SJSA1 (cell line): Measurements from ENCODE around the gene SETBP1. TPM values are rescaled to one million over a fixed set of nuclear protein-coding genes. Genes with fewer than 3 reads are reported as not detected.
A peak's percentile ranks its signal among the peaks of the same experiment; 100 is the strongest.

Experiments used
- DNase-seq, 2 experiments: peaks; one replicate each; pipeline ENCODE4 v3.0.0-alpha.2; 2015 to 2020; ENCODE audit warnings: low spot score in 2 of 2, low read depth in 1 of 2
- H3K27ac ChIP-seq: fragments of 250-450 bp; sonication (Bioruptor Pico); 2 replicates; pipeline ENCODE4 v1.5.1; 2020; ENCODE audit warnings: mild to moderate bottlenecking, moderate library complexity
- H3K27me3 ChIP-seq: fragments of 250-450 bp; sonication (Bioruptor Pico); replicated peaks from 2 replicates; pipeline ENCODE4 v1.5.1; 2020; ENCODE audit warnings: mild to moderate bottlenecking, moderate library complexity
- H3K36me3 ChIP-seq: fragments of 250-450 bp; sonication (Bioruptor Pico); 2 replicates; pipeline ENCODE4 v1.5.1; 2020; ENCODE audit warnings: mild to moderate bottlenecking
- H3K4me1 ChIP-seq: fragments of 250-450 bp; sonication (Bioruptor Pico); replicated peaks from 2 replicates; pipeline ENCODE4 v1.6.1; 2021; ENCODE audit warnings: mild to moderate bottlenecking
- H3K4me3 ChIP-seq: fragments of 250-450 bp; sonication (Bioruptor Pico); 2 replicates; pipeline ENCODE4 v1.5.1; 2020; ENCODE audit warnings: mild to moderate bottlenecking
- H3K9me3 ChIP-seq: fragments of 250-450 bp; sonication (Bioruptor Pico); replicated peaks from 2 replicates; pipeline ENCODE4 v1.5.1; 2020; ENCODE audit warnings: mild to moderate bottlenecking
- total RNA-seq: library from RNA; depleted of rRNA; stranded (reverse); fragments of >200 nt; shearing (Covaris generic); gene quantifications from 2 replicates; pipeline ENCODE4 v1.2.3, GENCODE V29; 2014

Gene SETBP1
- total RNA-seq, 1 experiment from 2014 or later, result 9.9 TPM

DNA sequence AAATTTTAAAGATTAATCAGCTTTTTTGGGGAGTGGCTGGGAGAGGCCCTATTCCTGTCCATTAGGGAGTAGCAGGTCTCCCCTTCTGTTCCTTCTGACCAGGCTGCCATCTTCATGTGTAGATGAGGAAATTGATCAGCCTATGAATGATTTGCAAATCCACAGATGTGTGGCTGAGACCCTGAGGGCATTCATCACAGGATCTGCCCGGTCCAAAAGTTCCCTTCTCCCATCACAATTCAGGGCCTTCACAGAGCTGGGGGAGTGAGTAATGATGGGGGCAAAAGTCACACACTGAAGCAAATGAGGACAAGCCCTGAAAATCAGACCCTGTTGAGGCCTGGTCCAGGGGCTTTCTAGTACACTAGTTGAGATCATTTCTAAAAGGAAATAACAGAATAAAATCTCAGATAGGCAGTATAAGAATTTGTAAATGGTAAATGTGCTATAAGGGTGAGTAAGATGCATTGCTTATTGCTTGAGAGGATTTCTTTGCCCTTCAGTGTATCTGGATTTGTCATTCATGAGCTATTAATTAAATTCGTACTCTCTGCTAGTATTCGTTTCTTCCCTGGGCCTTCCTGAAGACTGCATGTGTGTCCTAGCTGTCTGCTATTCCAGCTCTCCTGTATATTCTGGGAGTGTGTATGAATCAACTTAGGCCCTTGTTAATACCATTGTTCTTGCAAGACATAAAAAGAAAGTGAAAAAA lies 53.2 kb downstream of the SETBP1 start:
- H3K27ac ChIP-seq, result no peak overlapping the region
- peaks cover 38% of the 10 kb centered on the region for H3K4me1 ChIP-seq
- no peaks in the 10 kb centered on the region for H3K9me3 ChIP-seq
- H3K27me3 ChIP-seq, result no peaks in the 10 kb centered on the region
- DNase-seq, result no peak
- peaks cover 7% of the 10 kb centered on the region; the same call in 1 of the 2 replicates for H3K36me3 ChIP-seq
- no peak overlapping the region for H3K4me3 ChIP-seq

- H3K9me3 ChIP-seq, result no peaks in the 10 kb centered on the region
- no peak for DNase-seq
- H3K36me3 ChIP-seq, result peaks cover 7% of the 10 kb centered on the region; the same call in 1 of the 2 replicates
- peaks cover 27% of the 10 kb centered on the region for H3K4me1 ChIP-seq
- no peak overlapping the region for H3K27ac ChIP-seq
- no peaks in the 10 kb centered on the region for H3K27me3 ChIP-seq
- no peak overlapping the region for H3K4me3 ChIP-seq
These were observed 54.4 kb downstream of the SETBP1 start for GRCh38 chr18:44735096-44735495.

DNA sequence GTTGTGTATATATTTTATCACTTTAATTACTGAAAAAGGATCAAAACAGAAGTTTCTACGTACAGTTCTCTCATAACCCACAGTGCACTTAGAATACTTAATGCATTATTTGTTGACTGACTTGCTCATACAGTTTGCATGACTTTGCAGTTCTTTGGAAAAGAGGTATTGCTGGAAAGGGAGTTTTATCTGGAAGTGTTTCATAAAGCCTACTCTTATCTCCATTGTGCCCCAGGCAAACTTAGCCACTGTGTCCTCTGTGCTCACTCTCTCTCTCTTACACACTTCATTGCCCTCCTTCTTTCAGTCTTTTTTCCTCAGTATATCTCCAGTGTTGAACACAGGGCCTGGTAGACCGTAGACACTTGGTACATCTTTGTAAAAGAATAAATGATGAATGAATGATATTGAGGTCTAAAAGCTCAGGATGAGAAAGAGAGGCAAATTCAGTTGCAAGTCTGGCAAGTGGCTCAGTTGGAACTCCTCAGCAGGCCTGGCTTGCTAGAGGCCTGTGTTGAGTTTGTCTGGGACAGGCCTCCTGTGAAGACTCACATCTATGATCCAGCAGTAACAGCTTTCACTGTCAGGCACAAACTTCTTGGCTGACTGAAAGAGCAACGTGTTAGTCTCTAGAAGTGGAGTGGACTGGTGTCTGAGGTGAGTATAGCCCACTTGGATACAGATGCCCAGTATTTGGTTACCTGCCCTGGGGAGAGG lies 56.1 kb downstream of the SETBP1 start:
- Histone ChIP-seq H3K9me3 (no peaks in the 10 kb centered on the region), H3K27ac (no peak overlapping the region), H3K36me3 (peaks cover 7% of the 10 kb centered on the region; the same call in 1 of the 2 replicates), H3K27me3 (no peaks in the 10 kb centered on the region), H3K4me1 (peaks cover 21% of the 10 kb centered on the region), H3K4me3 (no peak overlapping the region)
- no peak for DNase-seq

- Histone ChIP-seq H3K27ac (no peak overlapping the region), H3K27me3 (no peaks in the 10 kb centered on the region), H3K4me3 (no peak overlapping the region), H3K36me3 (peaks cover 7% of the 10 kb centered on the region; the same call in 1 of the 2 replicates), H3K9me3 (no peaks in the 10 kb centered on the region), H3K4me1 (peaks cover 24% of the 10 kb centered on the region)
- DNase-seq, result no peak
These were observed 56.9 kb downstream of the SETBP1 start for GRCh38 chr18:44737623-44738022.

GRCh38 chr18:44740000-44740399 lies 59.3 kb downstream of the SETBP1 start:
- no peak overlapping the region for H3K4me3 ChIP-seq
- H3K4me1 ChIP-seq, result peaks cover 14% of the 10 kb centered on the region
- H3K27ac ChIP-seq, result no peak overlapping the region
- H3K27me3 ChIP-seq, result no peaks in the 10 kb centered on the region
- no peaks in the 10 kb centered on the region for H3K9me3 ChIP-seq
- H3K36me3 ChIP-seq, result peaks cover 7% of the 10 kb centered on the region; the same call in 1 of the 2 replicates
- no peak for DNase-seq

DNA sequence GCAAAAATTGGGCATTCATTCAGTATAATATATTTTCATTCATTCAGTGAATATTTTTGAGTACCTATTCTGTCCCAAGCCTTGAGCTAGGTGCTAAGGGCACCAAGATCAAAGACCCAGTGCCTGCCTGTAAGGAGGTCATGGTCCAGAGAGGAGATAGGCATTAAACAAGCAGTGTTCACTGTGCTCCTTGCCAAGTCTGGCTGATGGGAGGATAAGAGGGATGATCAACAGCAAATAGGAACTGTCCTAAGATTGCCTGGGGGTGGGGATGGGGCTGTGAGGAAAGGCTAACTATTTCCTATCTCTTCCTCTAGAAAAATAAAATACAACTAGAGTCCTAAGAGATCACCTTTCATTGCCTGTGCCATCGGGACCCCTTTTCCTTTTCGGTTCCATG lies 60.4 kb downstream of the SETBP1 start:
- Histone ChIP-seq H3K4me1 (peaks cover 14% of the 10 kb centered on the region), H3K27ac (no peak overlapping the region), H3K27me3 (no peaks in the 10 kb centered on the region), H3K9me3 (no peaks in the 10 kb centered on the region), H3K36me3 (peaks cover 7% of the 10 kb centered on the region; the same call in 1 of the 2 replicates), H3K4me3 (no peak overlapping the region)
- DNase-seq, result no peak

GRCh38 chr18:44741511-44741910 lies 60.8 kb downstream of the SETBP1 start:
- H3K9me3 ChIP-seq, result no peaks in the 10 kb centered on the region
- H3K4me1 ChIP-seq, result peaks cover 14% of the 10 kb centered on the region
- no peak overlapping the region for H3K27ac ChIP-seq
- no peaks in the 10 kb centered on the region for H3K27me3 ChIP-seq
- peaks cover 7% of the 10 kb centered on the region; the same call in 1 of the 2 replicates for H3K36me3 ChIP-seq
- DNase-seq, result no peak
- H3K4me3 ChIP-seq, result no peak overlapping the region

GRCh38 chr18:44742126-44742525 lies 61.4 kb downstream of the SETBP1 start:
- peaks cover 7% of the 10 kb centered on the region; the same call in 1 of the 2 replicates for H3K36me3 ChIP-seq
- H3K4me1 ChIP-seq, result peaks cover 14% of the 10 kb centered on the region
- H3K27me3 ChIP-seq, result no peaks in the 10 kb centered on the region
- H3K9me3 ChIP-seq, result no peaks in the 10 kb centered on the region
- H3K4me3 ChIP-seq, result no peak overlapping the region
- no peak overlapping the region for H3K27ac ChIP-seq
- DNase-seq, result no peak

DNA sequence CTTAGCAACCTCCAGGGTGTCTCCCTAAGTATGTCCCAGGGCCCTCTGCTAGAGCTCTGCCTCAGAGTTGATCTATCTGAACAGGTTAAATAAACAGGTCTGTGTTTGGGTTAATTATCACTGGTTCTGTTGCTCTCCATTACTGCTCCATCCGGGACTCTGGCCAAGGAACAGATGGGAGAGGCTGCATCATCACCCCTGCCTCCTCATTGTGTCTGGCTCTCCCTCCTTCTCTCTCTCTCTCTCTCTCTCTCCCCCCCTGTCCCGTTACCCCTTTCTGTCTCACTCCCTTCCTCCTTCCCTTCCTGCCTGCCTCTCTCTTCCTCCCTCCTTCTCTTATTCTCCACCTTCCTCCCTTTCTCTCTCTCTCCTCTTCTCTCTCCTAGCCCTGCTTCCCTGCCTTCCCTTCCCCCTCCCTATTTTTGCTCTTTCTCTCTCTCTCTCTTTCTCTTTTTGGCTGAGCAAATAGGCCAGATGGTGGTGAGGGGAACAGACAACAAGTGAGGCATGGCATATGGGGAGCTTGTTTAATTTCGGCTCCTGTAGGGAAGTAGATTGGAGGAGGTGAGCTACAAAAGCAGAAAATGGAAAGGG lies 62.1 kb downstream of the SETBP1 start:
- Histone ChIP-seq H3K36me3 (0 out of 2 replicates have a peak, but pooled peaks cover under 1% of the 10 kb centered on the region), H3K4me3 (no peak overlapping the region), H3K27ac (peak overlapping the region; percentile 29; the same call in 1 of the 2 replicates), H3K4me1 (peaks cover 14% of the 10 kb centered on the region), H3K27me3 (no peaks in the 10 kb centered on the region), H3K9me3 (no peaks in the 10 kb centered on the region)
- DNase-seq, result peak in 1 of 2 experiments; percentile 36

- H3K36me3 ChIP-seq, result no peaks in the 10 kb centered on the region
- peaks cover 14% of the 10 kb centered on the region for H3K4me1 ChIP-seq
- no peaks in the 10 kb centered on the region for H3K27me3 ChIP-seq
- DNase-seq, result no peak
- no peak overlapping the region for H3K27ac ChIP-seq
- no peaks in the 10 kb centered on the region for H3K9me3 ChIP-seq
- H3K4me3 ChIP-seq, result no peak overlapping the region
These were observed 62.9 kb downstream of the SETBP1 start for GRCh38 chr18:44743631-44744030.

DNA sequence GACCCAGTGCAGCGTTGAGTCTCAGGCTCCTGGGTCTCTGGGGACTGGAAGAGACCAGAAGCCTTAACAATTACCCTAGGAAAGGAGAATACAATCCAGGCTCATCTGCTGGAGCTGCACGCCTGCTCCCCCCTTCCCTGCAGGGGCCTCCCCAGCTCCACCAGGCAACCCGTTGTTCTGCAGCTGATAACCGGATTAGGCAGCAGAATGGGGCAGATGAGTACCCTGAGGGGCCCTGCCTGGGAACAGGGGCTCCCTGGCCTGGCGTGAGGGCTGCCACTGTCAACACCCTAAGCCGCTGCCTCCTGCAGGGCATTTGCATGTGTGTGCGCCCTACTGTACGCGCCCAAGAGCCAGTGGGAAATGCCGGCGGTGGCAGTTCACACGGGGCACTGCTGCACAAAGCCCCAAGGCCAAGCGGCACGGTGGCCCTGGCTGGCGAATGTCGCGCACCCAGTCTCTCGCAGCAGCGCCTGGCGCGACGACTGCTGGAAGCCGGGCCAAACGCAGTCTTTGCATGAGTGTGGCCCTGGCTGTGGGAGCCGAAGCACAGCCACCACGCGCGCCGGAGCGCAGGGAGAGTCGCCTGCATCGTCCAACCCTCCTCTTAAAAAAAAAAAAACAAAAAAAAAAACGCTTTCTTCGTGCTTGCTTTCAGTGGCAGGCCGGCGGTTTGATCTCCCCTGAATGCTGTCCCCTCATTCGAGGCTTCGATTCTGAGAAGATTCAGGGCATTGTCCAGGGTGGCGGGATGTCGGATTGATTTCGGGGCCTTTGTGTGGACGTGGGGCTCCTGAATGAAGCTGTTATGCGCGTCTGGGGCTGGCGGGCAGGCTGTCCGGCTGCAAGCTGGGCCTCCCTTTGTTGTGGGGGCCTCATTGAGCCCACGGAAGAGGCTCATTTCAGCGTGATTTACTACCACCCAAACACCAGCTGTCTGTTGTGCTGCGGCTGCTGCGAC lies 63.8 kb downstream of the SETBP1 start:
- H3K36me3 ChIP-seq, result no peaks in the 10 kb centered on the region
- H3K4me1 ChIP-seq, result peaks cover 14% of the 10 kb centered on the region
- no peak for DNase-seq
- no peaks in the 10 kb centered on the region for H3K27me3 ChIP-seq
- no peaks in the 10 kb centered on the region for H3K9me3 ChIP-seq
- no peak overlapping the region for H3K27ac ChIP-seq
- no peak overlapping the region for H3K4me3 ChIP-seq

- peaks cover 18% of the 10 kb centered on the region for H3K4me1 ChIP-seq
- no peaks in the 10 kb centered on the region for H3K27me3 ChIP-seq
- no peak overlapping the region for H3K27ac ChIP-seq
- no peak overlapping the region for H3K4me3 ChIP-seq
- H3K36me3 ChIP-seq, result 0 out of 2 replicates have a peak, but pooled peaks cover 2% of the 10 kb centered on the region
- H3K9me3 ChIP-seq, result no peaks in the 10 kb centered on the region
- DNase-seq, result no peak
These were observed 66.5 kb downstream of the SETBP1 start for GRCh38 chr18:44747157-44747556.

DNA sequence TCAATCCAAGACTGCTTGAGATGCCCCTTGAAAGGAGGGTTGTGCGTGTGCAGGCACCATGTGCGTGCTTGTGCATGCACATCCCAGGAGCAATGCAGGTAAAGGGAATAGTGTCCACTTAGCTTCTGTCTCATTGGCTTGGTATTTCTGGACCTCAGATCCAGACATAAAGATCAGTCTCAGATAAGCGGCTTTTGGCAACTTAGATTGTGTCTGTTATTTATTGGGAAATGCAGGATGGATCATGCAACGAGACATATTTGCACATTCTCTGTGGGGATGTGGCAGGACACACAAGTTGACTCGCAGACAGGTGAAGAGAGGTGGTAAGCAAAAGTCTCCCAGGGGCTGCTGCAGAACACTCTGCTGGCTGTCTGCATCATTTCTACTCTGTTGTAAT lies 67.9 kb downstream of the SETBP1 start:
- Histone ChIP-seq H3K36me3 (0 out of 2 replicates have a peak, but pooled peaks cover 2% of the 10 kb centered on the region), H3K27ac (no peak overlapping the region), H3K4me3 (no peak overlapping the region), H3K9me3 (no peaks in the 10 kb centered on the region), H3K4me1 (peaks cover 4% of the 10 kb centered on the region; the same call in 1 of the 2 replicates), H3K27me3 (no peaks in the 10 kb centered on the region)
- DNase-seq, result no peak
